ENCODE results near the gene RBCK1.
"Not testable (repeated sequence)": the region's sequence is repeated elsewhere in the genome, so short reads cannot be mapped to it uniquely, and the experiment has no call there.

RBCK1 gene

DNA sequence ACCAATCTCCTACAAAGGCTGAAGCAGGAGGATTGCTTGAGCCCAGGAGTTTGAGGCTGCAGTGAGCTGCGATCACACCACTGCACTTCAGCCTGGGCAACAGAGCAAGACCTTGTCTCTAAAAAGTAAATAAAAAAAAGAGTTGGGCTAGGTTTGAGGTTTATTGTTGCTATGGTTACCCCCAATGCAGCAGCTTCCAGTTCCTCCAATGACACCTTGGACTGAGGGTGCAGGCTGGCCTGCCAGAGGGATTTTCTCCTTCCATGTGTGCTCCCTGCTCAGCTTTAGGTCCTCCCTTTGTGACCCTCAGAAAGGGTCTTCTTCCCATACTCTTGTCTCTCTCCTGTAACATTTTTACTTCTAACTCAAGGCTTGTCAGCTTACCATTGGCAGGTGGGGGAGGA lies 64.8 kb downstream of the RBCK1 start:
- DNase-seq (ENCODE audit: low read depth): no peak

DNA sequence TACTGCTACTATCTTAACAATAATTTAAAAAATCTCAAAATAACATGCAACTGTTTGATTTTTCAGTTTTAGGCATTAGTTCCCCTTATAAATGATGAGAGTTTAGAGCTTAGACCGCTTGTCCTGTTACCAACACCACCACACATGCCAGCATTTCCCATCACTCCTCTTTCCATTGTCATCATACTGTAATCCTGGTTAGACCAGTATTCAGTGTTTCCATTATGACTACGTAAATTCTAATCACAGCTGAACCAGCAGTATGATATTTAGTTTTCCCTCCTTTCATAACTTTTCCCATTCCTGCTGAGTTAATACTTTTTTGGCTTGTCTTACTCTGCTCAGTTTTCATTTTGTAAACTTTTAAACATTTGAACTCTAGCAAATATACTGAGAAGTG lies 66.5 kb downstream of the RBCK1 start:
- peak; percentile 10 for DNase-seq (ENCODE audit: low read depth)

GRCh38 chr20:475463-476357 lies 67.6 kb downstream of the RBCK1 start:
- no peak for DNase-seq (ENCODE audit: low read depth)

- DNase-seq (ENCODE audit: low read depth): not testable (repeated sequence)
These were observed 68.6 kb downstream of the RBCK1 start for GRCh38 chr20:476561-477249.

DNA sequence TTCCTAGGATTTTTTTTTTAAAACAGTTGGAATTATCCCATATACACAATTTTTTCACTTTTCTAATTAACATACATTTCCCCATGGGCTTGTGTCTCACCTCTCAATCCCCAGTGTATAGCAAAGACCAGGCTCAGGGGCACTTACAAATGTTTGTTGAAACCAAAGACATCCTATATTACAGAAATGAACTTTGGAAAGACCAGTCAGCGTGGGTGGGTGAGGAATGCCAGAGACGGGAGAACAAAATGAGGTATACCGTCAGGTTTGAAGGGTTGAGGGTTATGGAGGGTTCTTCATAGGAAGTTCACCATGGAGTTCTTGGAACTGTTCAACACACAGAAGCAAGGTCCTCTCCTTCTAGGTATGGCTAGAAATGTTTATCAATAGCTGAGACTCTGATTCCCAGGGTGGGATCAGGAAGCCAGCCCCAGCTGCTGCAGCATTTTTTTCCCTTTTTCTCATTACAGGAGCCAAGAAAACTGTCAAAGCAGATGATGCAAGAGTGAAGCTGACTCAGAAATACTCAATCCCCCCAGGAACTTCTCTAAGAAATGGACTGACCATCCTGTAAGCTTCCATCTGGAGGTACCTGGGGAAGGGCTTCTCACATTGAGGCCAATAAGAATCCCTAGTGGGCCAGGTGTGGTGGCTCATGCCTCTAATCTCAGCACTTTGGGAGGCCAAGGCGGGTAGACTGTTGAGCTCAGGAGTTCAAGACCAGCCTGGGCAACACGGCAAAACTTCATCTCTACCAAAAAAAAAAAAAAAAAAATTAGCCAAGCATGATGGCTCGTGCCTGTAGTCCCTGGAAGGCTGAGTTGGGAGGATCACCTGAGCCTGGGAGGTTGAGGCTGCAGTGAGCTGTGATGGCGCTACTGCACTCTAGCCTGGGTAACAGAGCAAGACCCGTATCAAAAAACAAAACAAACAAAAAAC lies 70.2 kb downstream of the RBCK1 start:
- peak; percentile 82 for DNase-seq (ENCODE audit: low read depth)

DNA sequence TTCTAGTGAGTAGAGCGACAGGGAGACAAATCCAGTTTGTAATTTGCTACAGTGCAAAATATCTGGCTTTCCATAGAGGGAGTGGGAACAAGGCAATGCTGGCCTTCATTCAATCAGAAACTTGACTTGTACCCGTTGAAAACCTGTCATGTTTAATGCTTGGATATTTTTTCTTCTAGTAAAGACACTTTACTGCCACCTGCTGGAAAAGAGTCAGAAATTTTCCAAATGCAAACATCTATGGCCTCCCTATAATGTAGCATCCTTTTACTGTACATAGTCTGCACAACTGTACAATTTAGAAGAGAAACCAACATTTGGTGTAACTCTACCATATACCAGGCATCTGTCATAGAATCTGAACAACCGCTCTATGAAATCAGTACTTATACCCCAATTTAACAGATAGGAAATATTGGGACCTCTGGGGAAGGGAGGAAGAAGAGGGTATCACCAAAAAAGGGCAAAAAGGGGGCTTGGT lies 70.9 kb downstream of the RBCK1 start:
- DNase-seq (ENCODE audit: low read depth): peak; percentile 68

- peak; percentile 17 for DNase-seq (ENCODE audit: low read depth)
These were observed 71.4 kb downstream of the RBCK1 start for GRCh38 chr20:479487-479886.

DNA sequence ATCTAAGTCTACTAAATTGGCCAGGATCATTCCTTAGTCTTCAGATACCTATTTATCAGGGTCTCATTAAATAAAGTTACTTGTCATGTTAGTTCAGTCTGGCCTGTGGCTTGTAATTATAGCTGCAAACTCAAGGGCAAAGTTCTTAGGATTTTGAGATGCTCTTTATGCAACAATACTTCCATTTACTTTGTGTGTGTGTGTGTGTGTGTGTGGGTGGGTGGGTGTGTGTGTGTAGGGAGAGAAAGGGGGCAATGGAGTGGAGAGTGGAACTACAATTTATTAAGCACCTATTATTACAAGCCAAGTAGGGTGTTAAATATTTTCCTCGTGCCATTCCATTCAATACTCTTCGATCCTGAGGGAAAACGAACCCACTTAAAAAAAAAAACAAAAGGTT lies 71.9 kb downstream of the RBCK1 start:
- DNase-seq (ENCODE audit: low read depth): no peak

DNA sequence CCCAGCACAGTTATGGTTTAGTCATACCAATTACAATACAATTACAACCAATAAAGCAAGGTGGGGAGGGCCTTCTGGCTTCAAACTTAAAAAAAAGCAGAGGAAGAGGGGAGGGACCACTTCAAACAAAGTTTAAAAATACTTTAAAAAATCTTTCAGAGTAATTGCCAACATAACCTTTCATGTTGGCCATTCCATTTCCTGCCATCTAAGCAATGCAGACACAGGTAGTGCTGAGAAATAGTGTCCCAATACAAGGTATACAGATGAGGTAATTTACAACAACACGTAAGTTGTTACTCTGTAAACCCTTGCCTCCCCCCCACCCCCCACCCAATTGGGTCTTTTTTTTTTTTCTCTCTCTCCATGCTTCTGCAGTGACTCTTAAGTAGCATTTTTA lies 73.1 kb downstream of the RBCK1 start:
- no peak for DNase-seq (ENCODE audit: low read depth)
